ENCODE measurements around the gene CTBP1.

DNA sequence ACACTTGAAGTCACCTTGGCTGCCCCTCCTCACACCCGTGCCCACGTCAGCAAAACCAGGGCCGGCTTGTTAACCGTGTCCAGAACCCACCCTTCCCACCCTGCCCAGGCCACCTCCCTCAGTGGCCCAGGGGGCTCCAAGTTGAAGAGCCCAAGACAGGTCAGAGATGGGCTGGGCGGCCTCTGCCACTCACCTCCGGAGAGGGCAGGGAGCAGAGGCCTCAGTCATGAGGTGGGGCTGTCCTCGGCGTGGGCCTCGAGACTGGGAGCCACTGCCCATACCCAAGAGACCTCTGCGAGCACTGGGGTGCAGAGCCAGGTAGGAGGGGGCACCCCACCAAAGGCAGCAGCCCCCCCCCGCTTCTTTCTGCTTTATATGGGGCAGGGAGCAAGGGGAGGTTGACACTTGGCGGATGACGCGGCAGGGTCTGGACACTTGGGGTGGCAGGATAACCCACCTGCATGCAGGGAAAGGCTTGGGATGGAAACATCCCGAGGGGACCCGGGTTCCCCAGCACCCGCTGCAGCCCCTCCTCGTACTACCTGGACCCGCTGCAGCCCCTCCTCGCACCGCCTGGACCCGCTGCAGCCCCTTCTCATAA lies 38.6 kb downstream of the CTBP1 start:
- no peak for TF ChIP-seq POLR2AphosphoS5 (IDR thresholded peaks at IDR 0.05; ENCODE audit: low read depth)
- TF ChIP-seq, protein P1, sequence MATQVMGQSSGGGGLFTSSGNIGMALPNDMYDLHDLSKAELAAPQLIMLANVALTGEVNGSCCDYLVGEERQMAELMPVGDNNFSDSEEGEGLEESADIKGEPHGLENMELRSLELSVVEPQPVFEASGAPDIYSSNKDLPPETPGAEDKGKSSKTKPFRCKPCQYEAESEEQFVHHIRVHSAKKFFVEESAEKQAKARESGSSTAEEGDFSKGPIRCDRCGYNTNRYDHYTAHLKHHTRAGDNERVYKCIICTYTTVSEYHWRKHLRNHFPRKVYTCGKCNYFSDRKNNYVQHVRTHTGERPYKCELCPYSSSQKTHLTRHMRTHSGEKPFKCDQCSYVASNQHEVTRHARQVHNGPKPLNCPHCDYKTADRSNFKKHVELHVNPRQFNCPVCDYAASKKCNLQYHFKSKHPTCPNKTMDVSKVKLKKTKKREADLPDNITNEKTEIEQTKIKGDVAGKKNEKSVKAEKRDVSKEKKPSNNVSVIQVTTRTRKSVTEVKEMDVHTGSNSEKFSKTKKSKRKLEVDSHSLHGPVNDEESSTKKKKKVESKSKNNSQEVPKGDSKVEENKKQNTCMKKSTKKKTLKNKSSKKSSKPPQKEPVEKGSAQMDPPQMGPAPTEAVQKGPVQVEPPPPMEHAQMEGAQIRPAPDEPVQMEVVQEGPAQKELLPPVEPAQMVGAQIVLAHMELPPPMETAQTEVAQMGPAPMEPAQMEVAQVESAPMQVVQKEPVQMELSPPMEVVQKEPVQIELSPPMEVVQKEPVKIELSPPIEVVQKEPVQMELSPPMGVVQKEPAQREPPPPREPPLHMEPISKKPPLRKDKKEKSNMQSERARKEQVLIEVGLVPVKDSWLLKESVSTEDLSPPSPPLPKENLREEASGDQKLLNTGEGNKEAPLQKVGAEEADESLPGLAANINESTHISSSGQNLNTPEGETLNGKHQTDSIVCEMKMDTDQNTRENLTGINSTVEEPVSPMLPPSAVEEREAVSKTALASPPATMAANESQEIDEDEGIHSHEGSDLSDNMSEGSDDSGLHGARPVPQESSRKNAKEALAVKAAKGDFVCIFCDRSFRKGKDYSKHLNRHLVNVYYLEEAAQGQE (IDR thresholded peaks at IDR 0.05; ENCODE audit: insufficient replicate concordance, low read depth) = no peak
- TF ChIP-seq, protein P2, sequence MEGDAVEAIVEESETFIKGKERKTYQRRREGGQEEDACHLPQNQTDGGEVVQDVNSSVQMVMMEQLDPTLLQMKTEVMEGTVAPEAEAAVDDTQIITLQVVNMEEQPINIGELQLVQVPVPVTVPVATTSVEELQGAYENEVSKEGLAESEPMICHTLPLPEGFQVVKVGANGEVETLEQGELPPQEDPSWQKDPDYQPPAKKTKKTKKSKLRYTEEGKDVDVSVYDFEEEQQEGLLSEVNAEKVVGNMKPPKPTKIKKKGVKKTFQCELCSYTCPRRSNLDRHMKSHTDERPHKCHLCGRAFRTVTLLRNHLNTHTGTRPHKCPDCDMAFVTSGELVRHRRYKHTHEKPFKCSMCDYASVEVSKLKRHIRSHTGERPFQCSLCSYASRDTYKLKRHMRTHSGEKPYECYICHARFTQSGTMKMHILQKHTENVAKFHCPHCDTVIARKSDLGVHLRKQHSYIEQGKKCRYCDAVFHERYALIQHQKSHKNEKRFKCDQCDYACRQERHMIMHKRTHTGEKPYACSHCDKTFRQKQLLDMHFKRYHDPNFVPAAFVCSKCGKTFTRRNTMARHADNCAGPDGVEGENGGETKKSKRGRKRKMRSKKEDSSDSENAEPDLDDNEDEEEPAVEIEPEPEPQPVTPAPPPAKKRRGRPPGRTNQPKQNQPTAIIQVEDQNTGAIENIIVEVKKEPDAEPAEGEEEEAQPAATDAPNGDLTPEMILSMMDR (IDR thresholded peaks at IDR 0.05; ENCODE audit: insufficient read depth, low read length) = no peak
